Colonic mucosa (tissue), 4 donors: ENCODE results near the gene LMNA. TPM values are rescaled to one million over a fixed set of nuclear protein-coding genes. Genes with fewer than 3 reads are reported as not detected.
A peak's percentile ranks its signal among the peaks of the same experiment; 100 is the strongest.
"Not testable (repeated sequence)": the region's sequence is repeated elsewhere in the genome, so short reads cannot be mapped to it uniquely, and the experiment has no call there.

Source experiments
- DNase-seq: peaks from one replicate; pipeline ENCODE4 v3.0.0-alpha.2; 2020
- H3K27ac ChIP-seq: fragments of 200-600 bp; one replicate; pipeline ENCODE4 v1.8.0; 2021
- H3K27me3 ChIP-seq: fragments of 200-600 bp; one replicate; pipeline ENCODE4 v1.8.0; 2021
- H3K36me3 ChIP-seq: fragments of 200-600 bp; one replicate; pipeline ENCODE4 v1.8.0; 2021
- H3K4me1 ChIP-seq: fragments of 200-600 bp; one replicate; pipeline ENCODE4 v1.8.0; 2021; ENCODE audit warnings: mild to moderate bottlenecking
- H3K4me3 ChIP-seq: fragments of 200-600 bp; one replicate; pipeline ENCODE4 v1.8.0; 2021
- H3K9ac ChIP-seq, 2 donors: one replicate each; pipeline ENCODE4 v1.7.0; 2013; ENCODE audit warnings: control low read depth in 2 of 2, low read depth in 2 of 2, low read length in 2 of 2
- H3K9me3 ChIP-seq: fragments of 200-600 bp; one replicate; pipeline ENCODE4 v1.8.0; 2021
- CTCF ChIP-seq: fragments of 200-600 bp; IDR thresholded peaks from one replicate; pipeline ENCODE4 v1.8.0; 2022; ENCODE audit warnings: antibody characterized with exemption, mild to moderate bottlenecking
- intact Hi-C: fragments of 100-400 bp; cut with DNase I; formaldehyde crosslinking; loops from one replicate; pipeline ENCODE4 v1.14.1; 2022
- total RNA-seq, 2 donors: library from RNA; stranded (reverse); fragmentation: NEBNext Ultra II Directional in 1 of 2; extraction: Animal tissue kit (Norgen Biotek cat#: 25700) in 1 of 2; gene quantifications; one replicate each; pipeline ENCODE4 v1.2.1, GENCODE V29; 2021
- donor health status: healthy.
- donor health status: DM: no; HTN: no; CAD: no.
- donor health status: DM: no; HTN: no; CAD: no.

The LMNA gene
- total RNA-seq, 2 donors from 2014 or later, result 414 to 610 TPM

- Histone ChIP-seq H3K4me3 (peak overlapping the region; percentile 88), H3K36me3 (no peaks in the 10 kb centered on the region), H3K9ac (peak overlapping the region; percentile 67 to 91), H3K4me1 (peaks cover 37% of the 10 kb centered on the region), H3K27ac (peak overlapping the region; percentile 94), H3K9me3 (no peaks in the 10 kb centered on the region), H3K27me3 (no peaks in the 10 kb centered on the region)
- TF ChIP-seq CTCF, result no peak
- DNase-seq, result no peak
- intact Hi-C loops, result no loop called here
Observed at GRCh38 chr1:156117414-156118176, 3.1 kb downstream of the LMNA start.

GRCh38 chr1:156118177-156118868, 3.8 kb downstream of the LMNA start:
- peak overlapping the region; percentile 94 for H3K27ac ChIP-seq
- intact Hi-C loops, result no loop called here

GRCh38 chr1:156119503-156120209, 5.1 kb downstream of the LMNA start:
- intact Hi-C loops, result no loop called here
- no peak for TF ChIP-seq CTCF
- peak overlapping the region in 1 of 2 donors; percentile 61 for H3K9ac ChIP-seq
- H3K4me1 ChIP-seq, result peaks cover 52% of the 10 kb centered on the region
- peak; percentile 77 for DNase-seq
- H3K27ac ChIP-seq, result peak overlapping the region; percentile 94
- H3K36me3 ChIP-seq, result no peaks in the 10 kb centered on the region
- H3K27me3 ChIP-seq, result no peaks in the 10 kb centered on the region
- no peaks in the 10 kb centered on the region for H3K9me3 ChIP-seq
- H3K4me3 ChIP-seq, result peak overlapping the region; percentile 16

More at GRCh38 chr1:156118177-156118868, 3.8 kb downstream of the LMNA start:
- peak; percentile 90 for DNase-seq
- Histone ChIP-seq H3K9ac (peak overlapping the region; percentile 54 to 91), H3K27me3 (no peaks in the 10 kb centered on the region), H3K9me3 (no peaks in the 10 kb centered on the region), H3K36me3 (no peaks in the 10 kb centered on the region), H3K4me3 (peak overlapping the region; percentile 88), H3K4me1 (peaks cover 40% of the 10 kb centered on the region)
- TF ChIP-seq CTCF, result no peak

GRCh38 chr1:156120318-156120717, 5.8 kb downstream of the LMNA start:
- H3K9ac ChIP-seq, result peak overlapping the region; percentile 36 to 61
- H3K27me3 ChIP-seq, result no peaks in the 10 kb centered on the region
- TF ChIP-seq CTCF, result no peak
- no peak for DNase-seq
- no peaks in the 10 kb centered on the region for H3K9me3 ChIP-seq
- no peaks in the 10 kb centered on the region for H3K36me3 ChIP-seq
- intact Hi-C loops, result no loop called here
- H3K4me3 ChIP-seq, result no peak overlapping the region
- H3K4me1 ChIP-seq, result peaks cover 56% of the 10 kb centered on the region
- H3K27ac ChIP-seq, result peak overlapping the region; percentile 94

- DNase-seq, H3K9me3 ChIP-seq, intact Hi-C loops, H3K4me3 ChIP-seq, H3K27me3 ChIP-seq, H3K36me3 ChIP-seq: not testable (repeated sequence)
- Histone ChIP-seq H3K4me1 (peaks cover 61% of the 10 kb centered on the region), H3K9ac (peak overlapping the region; percentile 36 to 67), H3K27ac (peak overlapping the region; percentile 94)
Observed at GRCh38 chr1:156121005-156121404, 6.5 kb downstream of the LMNA start.
